ENCODE data around the gene CRELD2. TPM values are rescaled to one million over a fixed set of nuclear protein-coding genes. Genes with fewer than 3 reads are reported as not detected.

The CRELD2 gene
- total RNA-seq: 53.0 and 79.7 TPM in 2 replicates

DNA sequence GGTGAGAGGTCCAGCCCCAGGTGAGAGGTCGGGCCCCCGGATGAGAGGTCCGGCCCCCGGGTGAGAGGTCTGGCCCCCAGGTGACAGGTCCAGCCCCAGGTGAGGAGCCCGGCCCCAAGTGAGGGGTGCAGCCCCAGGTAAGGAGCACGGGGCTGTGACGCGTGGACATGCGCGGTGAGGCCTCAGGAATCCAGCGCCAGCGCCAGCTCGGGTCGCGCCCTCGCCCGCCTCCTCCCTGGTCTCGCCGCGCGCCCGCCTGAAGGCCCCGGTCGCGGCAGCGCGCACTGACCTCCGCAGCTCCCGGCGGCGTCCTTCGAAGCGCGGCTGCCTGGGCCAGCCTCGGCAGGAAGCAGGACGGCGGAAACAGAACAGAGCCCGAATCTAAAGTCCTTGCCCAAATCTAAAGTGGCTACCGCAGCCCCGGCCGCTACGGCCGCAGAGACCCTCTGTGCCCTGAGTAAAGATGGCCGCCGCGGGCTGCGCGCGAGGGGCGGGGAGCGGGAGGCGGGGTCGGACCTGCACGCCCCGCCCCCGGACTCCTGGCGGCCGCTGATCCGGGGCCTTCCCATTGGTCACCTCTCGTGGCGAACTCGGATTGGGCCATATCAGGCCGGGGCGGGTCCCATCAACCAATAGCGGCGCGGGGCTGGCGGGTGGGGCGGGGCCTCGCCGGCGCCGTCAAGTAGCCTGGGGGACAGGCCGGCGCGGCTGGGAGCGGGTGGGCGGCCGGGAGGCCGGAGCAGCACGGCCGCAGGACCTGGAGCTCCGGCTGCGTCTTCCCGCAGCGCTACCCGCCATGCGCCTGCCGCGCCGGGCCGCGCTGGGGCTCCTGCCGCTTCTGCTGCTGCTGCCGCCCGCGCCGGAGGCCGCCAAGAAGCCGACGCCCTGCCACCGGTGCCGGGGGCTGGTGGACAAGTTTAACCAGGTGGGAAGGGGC, at the start of gene CRELD2, which contains the start of gene ALG12:
TSS of gene CRELD2 (plus strand) at position 661 of the 937 bp plus-strand sequence. CDS start at position 797, 136 bp downstream.
TSS of gene ALG12 (minus strand) at position 465 of the 937 bp plus-strand sequence. CDS start 4,673 bp downstream, outside the sequence.

GRCh38 chr22:49960159-49961004, 41.9 kb downstream of the CRELD2 start, which contains the start of gene PIM3:
Gene PIM3 (plus strand): TSS chr22:49960772. CDS start chr22:49960948, 176 bp downstream.

Other genes starting within 250 kb of the CRELD2 start
- gene BRD1, start 90.8 kb upstream of the CRELD2 start, total RNA-seq: 23.3 and 30.3 TPM in 2 replicates
- 14.1 and 17.5 TPM in 2 replicates for gene ZBED4, start 64.8 kb upstream of the CRELD2 start, total RNA-seq
- 16.9 and 23.2 TPM in 2 replicates for gene ALG12, start 196 bp upstream of the CRELD2 start, total RNA-seq
- 81.5 and 89.4 TPM in 2 replicates for gene PIM3, start 42.1 kb downstream of the CRELD2 start, total RNA-seq
- gene IL17REL, start 94.1 kb downstream of the CRELD2 start, total RNA-seq: not detected in 2 replicates
- gene TTLL8, start 139.7 kb downstream of the CRELD2 start, total RNA-seq: not detected in 2 replicates
- 0.37 TPM in 1 of 2 replicates, not detected in the other for gene MLC1, start 166.8 kb downstream of the CRELD2 start, total RNA-seq
- 0.07 and 0.98 TPM in 2 replicates for gene MOV10L1, start 171.4 kb downstream of the CRELD2 start, total RNA-seq

Measured in airway epithelial cell (primary cell).